Naive B cell (primary cell): ENCODE data around the gene G6PC3. TPM values are rescaled to one million over a fixed set of nuclear protein-coding genes. Genes with fewer than 3 reads are reported as not detected.
A peak's percentile ranks its signal among the peaks of the same experiment; 100 is the strongest.
"Not testable (repeated sequence)": the region's sequence is repeated elsewhere in the genome, so short reads cannot be mapped to it uniquely, and the experiment has no call there.

Experiments used
- ATAC-seq, 2 donors: fragments of 150-1000 bp; cut with Tn5 transposase; 2 replicates each; pipeline ENCODE4 v1.10.0; 2021; ENCODE audit warnings: low read depth in 2 of 2, mild to moderate bottlenecking in 2 of 2, moderate library complexity in 2 of 2
- DNase-seq: peaks from one replicate; pipeline ENCODE4 v3.0.0; 2022
- H3K27ac Mint-ChIP-seq, 6 donors: one replicate each; pipeline ENCODE4 v1.8.0; 2020 to 2022; ENCODE audit warnings: mild to moderate bottlenecking in 6 of 6, mixed read lengths in 6 of 6, moderate library complexity in 5 of 6, inconsistent platforms in 2 of 6
- H3K27me3 Mint-ChIP-seq, 3 donors: one replicate each; pipeline ENCODE4 v1.8.0; 2021 to 2022; ENCODE audit warnings: mixed read lengths in 3 of 3, mild to moderate bottlenecking in 1 of 3
- H3K36me3 Mint-ChIP-seq, 2 donors: one replicate each; pipeline ENCODE4 v1.8.0; 2020 to 2022; ENCODE audit warnings: mixed read lengths in 2 of 2, inconsistent platforms in 1 of 2, mild to moderate bottlenecking in 1 of 2
- H3K4me1 Mint-ChIP-seq, 3 donors: one replicate each; pipeline ENCODE4 v1.8.0; 2020 to 2022; ENCODE audit warnings: mixed read lengths in 3 of 3, inconsistent platforms in 1 of 3, mild to moderate bottlenecking in 1 of 3, moderate library complexity in 1 of 3
- H3K4me3 Mint-ChIP-seq, 8 donors: one replicate each; pipeline ENCODE4 v1.8.0; 2020 to 2022; ENCODE audit warnings: mild to moderate bottlenecking in 8 of 8, mixed read lengths in 8 of 8, moderate library complexity in 8 of 8, inconsistent platforms in 2 of 8
- H3K9me3 Mint-ChIP-seq, 7 donors: one replicate each; pipeline ENCODE4 v1.8.0; 2020 to 2022; ENCODE audit warnings: mixed read lengths in 7 of 7, mild to moderate bottlenecking in 5 of 7, inconsistent platforms in 2 of 7, moderate library complexity in 1 of 7
- polyA plus RNA-seq, 6 donors: library from polyadenylated mRNA; unstranded; fragments of 300-500 nt; fragmentation: Illumina TruSeq; gene quantifications; one replicate each; pipeline ENCODE4 v1.2.3, GENCODE V29; 2021; ENCODE audit warnings: low read depth in 6 of 6

The G6PC3 gene
- polyA plus RNA-seq, 6 donors from 2014 or later, result 19.2 to 28.0 (median 24.6) TPM

- H3K4me1 Mint-ChIP-seq, result peaks cover 58 to 78% (median 66%) of the 10 kb centered on the region in 3 donors
- H3K27me3 Mint-ChIP-seq, H3K9me3 Mint-ChIP-seq, ATAC-seq, H3K36me3 Mint-ChIP-seq, DNase-seq: not testable (repeated sequence)
- peak overlapping the region in 3 of 8 donors; percentile 23 to 98 (median 84) for H3K4me3 Mint-ChIP-seq
- peak overlapping the region in 2 of 6 donors; percentile 52 to 69 for H3K27ac Mint-ChIP-seq
Observed at GRCh38 chr17:44120281-44120680, 49.7 kb downstream of the G6PC3 start.

- no peaks in the 10 kb centered on the region for H3K27me3 Mint-ChIP-seq
- no peak for ATAC-seq
- peak overlapping the region; percentile 63 to 98 (median 95) for H3K4me3 Mint-ChIP-seq
- no peaks in the 10 kb centered on the region for H3K9me3 Mint-ChIP-seq
- peaks cover 56 to 71% (median 66%) of the 10 kb centered on the region in 3 donors for H3K4me1 Mint-ChIP-seq
- H3K27ac Mint-ChIP-seq, result peak overlapping the region in 3 of 6 donors; percentile 52 to 97 (median 90)
- no peaks in the 10 kb centered on the region for H3K36me3 Mint-ChIP-seq
- DNase-seq, result no peak
Observed at GRCh38 chr17:44120851-44121605, 50.5 kb downstream of the G6PC3 start.

- H3K36me3 Mint-ChIP-seq, result no peaks in the 10 kb centered on the region
- DNase-seq (no peak), ATAC-seq (no peak)
- peak overlapping the region; percentile 89 to 99 (median 96) for H3K27ac Mint-ChIP-seq
- H3K9me3 Mint-ChIP-seq, result no peaks in the 10 kb centered on the region
- peaks cover 45 to 60% (median 59%) of the 10 kb centered on the region in 3 donors for H3K4me1 Mint-ChIP-seq
- no peaks in the 10 kb centered on the region for H3K27me3 Mint-ChIP-seq
- H3K4me3 Mint-ChIP-seq, result peak overlapping the region; percentile 90 to 98 (median 96)
Observed at GRCh38 chr17:44121997-44122815, 51.7 kb downstream of the G6PC3 start.

- no peaks in the 10 kb centered on the region for H3K36me3 Mint-ChIP-seq
- peaks cover 45 to 58% (median 52%) of the 10 kb centered on the region in 3 donors for H3K4me1 Mint-ChIP-seq
- H3K4me3 Mint-ChIP-seq, result peak overlapping the region; percentile 90 to 98 (median 96)
- peak overlapping the region; percentile 88 to 99 (median 96) for H3K27ac Mint-ChIP-seq
- DNase-seq (no peak), ATAC-seq (peak; percentile 21 to 22)
- no peaks in the 10 kb centered on the region for H3K9me3 Mint-ChIP-seq
- no peaks in the 10 kb centered on the region for H3K27me3 Mint-ChIP-seq
Observed at GRCh38 chr17:44122816-44123355, 52.4 kb downstream of the G6PC3 start.

GRCh38 chr17:44123356-44124117, 53.0 kb downstream of the G6PC3 start, which contains the start of gene HDAC5:
Gene HDAC5 (minus strand): TSS chr17:44123641. CDS start chr17:44117515, 6,126 bp downstream.
- Mint-ChIP-seq H3K9me3 (no peaks in the 10 kb centered on the region), H3K4me3 (peak within 1 kb of the TSS; percentile 96 to 98 (median 97)), H3K27ac (peak within 1 kb of the TSS; percentile 97 to 99 (median 98)), H3K27me3 (no peaks in the 10 kb centered on the region), H3K4me1 (peaks cover 39 to 52% (median 46%) of the 10 kb centered on the region in 3 donors), H3K36me3 (no peaks in the 10 kb centered on the region)
- ATAC-seq (peak; percentile 90), DNase-seq (peak; percentile 93)

GRCh38 chr17:44124118-44124438, 53.5 kb downstream of the G6PC3 start:
- no peaks in the 10 kb centered on the region for H3K27me3 Mint-ChIP-seq
- H3K4me3 Mint-ChIP-seq, result peak overlapping the region; percentile 96 to 98 (median 97)
- ATAC-seq, result no peak
- no peaks in the 10 kb centered on the region for H3K9me3 Mint-ChIP-seq
- peaks cover 34 to 48% (median 40%) of the 10 kb centered on the region in 3 donors for H3K4me1 Mint-ChIP-seq
- H3K36me3 Mint-ChIP-seq, result no peaks in the 10 kb centered on the region
- DNase-seq, result no peak
- H3K27ac Mint-ChIP-seq, result peak overlapping the region; percentile 92 to 99 (median 98)

Other genes with a start within 250 kb of the G6PC3 start
- gene MPP3, start 237.6 kb upstream of the G6PC3 start, polyA plus RNA-seq, result not detected
- not detected for gene CD300LG, start 223.6 kb upstream of the G6PC3 start, polyA plus RNA-seq
- gene MPP2, start 163.2 kb upstream of the G6PC3 start, polyA plus RNA-seq, result under 1 TPM in 1 of 6 donors, not detected in 5; 0.18 TPM
- not detected for gene PPY, start 128.3 kb upstream of the G6PC3 start, polyA plus RNA-seq
- not detected for gene PYY, start 116.8 kb upstream of the G6PC3 start, polyA plus RNA-seq
- gene NAGS, start 66.1 kb upstream of the G6PC3 start, polyA plus RNA-seq, result 1 to 10 TPM in 2 of 6 donors, under 1 TPM in 3, not detected in 1; 0.57 to 1.8 (median 0.90) TPM
- gene TMEM101, start 55.8 kb upstream of the G6PC3 start, polyA plus RNA-seq, result 10 to 100 TPM; 25.7 to 34.2 (median 28.9) TPM
- gene LSM12, start 4.1 kb upstream of the G6PC3 start, polyA plus RNA-seq, result 10 to 100 TPM; 48.1 to 99.0 (median 80.5) TPM
- 10 to 100 TPM; 27.5 to 79.5 (median 41.2) TPM for gene HDAC5, start 52.9 kb downstream of the G6PC3 start, polyA plus RNA-seq
- gene HROB, start 71.2 kb downstream of the G6PC3 start, polyA plus RNA-seq, result 1 to 10 TPM in 3 of 6 donors, under 1 TPM in 2, not detected in 1; 0.63 to 1.4 (median 1.2) TPM
- gene ASB16, start 100.0 kb downstream of the G6PC3 start, polyA plus RNA-seq, result under 1 TPM in 4 of 6 donors, not detected in 2; 0.19 to 0.43 (median 0.31) TPM
- 10 to 100 TPM; 39.7 to 69.9 (median 44.8) TPM for gene TMUB2, start 116.2 kb downstream of the G6PC3 start, polyA plus RNA-seq
- 10 to 100 TPM in 3 of 6 donors, 1 to 10 TPM in 3; 6.6 to 14.4 (median 9.4) TPM for gene ATXN7L3, start 129.1 kb downstream of the G6PC3 start, polyA plus RNA-seq
- 10 to 100 TPM; 20.2 to 77.3 (median 43.0) TPM for gene UBTF, start 148.9 kb downstream of the G6PC3 start, polyA plus RNA-seq
- under 1 TPM in 3 of 6 donors, not detected in 3; 0.07 to 0.20 (median 0.12) TPM for gene SLC4A1, start 197.4 kb downstream of the G6PC3 start, polyA plus RNA-seq
- gene RUNDC3A, start 237.9 kb downstream of the G6PC3 start, polyA plus RNA-seq, result under 1 TPM in 2 of 6 donors, not detected in 4; 0.13 to 0.16 TPM